Measurements from ENCODE around the gene NGEF. TPM values are rescaled to one million over a fixed set of nuclear protein-coding genes. Genes with fewer than 3 reads are reported as not detected.

NGEF gene
- total RNA-seq, 2 experiments from 2014 or later, result 0.63 TPM; not detected in 1

DNA sequence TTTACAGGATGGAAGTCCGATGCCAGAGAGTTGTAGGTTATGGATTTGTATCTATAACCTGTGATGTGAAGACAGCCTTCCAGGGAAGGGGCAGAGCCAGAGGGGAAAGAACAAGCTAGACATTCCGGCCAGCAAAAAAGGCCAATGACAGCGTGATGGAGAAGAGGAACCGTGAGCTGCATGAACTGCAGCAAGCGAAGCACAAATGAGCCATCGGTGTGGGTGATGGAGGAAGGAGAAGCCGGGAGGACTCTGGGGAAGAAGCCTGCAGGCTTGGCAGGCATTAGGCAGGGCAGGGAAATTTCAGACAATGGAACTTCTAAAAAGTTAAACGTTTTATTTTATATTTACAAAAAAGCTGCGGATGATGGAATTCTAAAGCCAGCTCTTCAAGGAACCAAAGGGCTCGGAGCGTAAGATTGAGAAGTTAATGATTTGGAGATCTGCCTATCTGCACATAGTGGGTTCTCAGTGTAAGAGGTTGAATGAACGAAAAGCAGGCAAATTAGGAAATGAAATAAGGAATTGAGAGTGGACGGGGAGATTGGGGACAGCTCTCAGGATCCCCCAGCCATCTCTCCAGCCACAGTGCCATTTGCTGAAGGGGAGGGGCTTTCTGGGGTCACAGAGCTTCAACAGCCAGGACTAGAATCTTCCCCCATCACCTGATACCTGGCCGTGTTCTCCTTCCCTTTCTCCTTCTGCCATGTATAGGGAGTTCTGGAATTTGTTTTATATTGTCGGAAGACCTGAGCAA lies 28.4 kb downstream of the NGEF start:
- peaks cover 3% of the 10 kb centered on the region for H3K27me3 Mint-ChIP-seq
- TF ChIP-seq, protein P1, sequence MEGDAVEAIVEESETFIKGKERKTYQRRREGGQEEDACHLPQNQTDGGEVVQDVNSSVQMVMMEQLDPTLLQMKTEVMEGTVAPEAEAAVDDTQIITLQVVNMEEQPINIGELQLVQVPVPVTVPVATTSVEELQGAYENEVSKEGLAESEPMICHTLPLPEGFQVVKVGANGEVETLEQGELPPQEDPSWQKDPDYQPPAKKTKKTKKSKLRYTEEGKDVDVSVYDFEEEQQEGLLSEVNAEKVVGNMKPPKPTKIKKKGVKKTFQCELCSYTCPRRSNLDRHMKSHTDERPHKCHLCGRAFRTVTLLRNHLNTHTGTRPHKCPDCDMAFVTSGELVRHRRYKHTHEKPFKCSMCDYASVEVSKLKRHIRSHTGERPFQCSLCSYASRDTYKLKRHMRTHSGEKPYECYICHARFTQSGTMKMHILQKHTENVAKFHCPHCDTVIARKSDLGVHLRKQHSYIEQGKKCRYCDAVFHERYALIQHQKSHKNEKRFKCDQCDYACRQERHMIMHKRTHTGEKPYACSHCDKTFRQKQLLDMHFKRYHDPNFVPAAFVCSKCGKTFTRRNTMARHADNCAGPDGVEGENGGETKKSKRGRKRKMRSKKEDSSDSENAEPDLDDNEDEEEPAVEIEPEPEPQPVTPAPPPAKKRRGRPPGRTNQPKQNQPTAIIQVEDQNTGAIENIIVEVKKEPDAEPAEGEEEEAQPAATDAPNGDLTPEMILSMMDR (IDR thresholded peaks at IDR 0.05), result no peak
- H3K9me3 Mint-ChIP-seq, result peaks cover 4% of the 10 kb centered on the region
- H3K36me3 Mint-ChIP-seq (ENCODE audit: low read depth), result no peaks in the 10 kb centered on the region
- no peak for ATAC-seq
- no peaks in the 10 kb centered on the region for H3K4me1 Mint-ChIP-seq (ENCODE audit: low read depth)
- no peak for DNase-seq
- no peak overlapping the region for H3K4me3 Mint-ChIP-seq
- ChIA-PET POLR2A (no interaction called here), CTCF (interaction anchor here (0.9 to 1.2 kb wide), 2 partner anchors 70 to 267 kb away, joined by 3 read pairs; partner anchors contain the start of gene ATG16L1)
- intact Hi-C loops (cut with micrococcal nuclease), result no loop called here
- no peak overlapping the region for H3K27ac Mint-ChIP-seq

DNA sequence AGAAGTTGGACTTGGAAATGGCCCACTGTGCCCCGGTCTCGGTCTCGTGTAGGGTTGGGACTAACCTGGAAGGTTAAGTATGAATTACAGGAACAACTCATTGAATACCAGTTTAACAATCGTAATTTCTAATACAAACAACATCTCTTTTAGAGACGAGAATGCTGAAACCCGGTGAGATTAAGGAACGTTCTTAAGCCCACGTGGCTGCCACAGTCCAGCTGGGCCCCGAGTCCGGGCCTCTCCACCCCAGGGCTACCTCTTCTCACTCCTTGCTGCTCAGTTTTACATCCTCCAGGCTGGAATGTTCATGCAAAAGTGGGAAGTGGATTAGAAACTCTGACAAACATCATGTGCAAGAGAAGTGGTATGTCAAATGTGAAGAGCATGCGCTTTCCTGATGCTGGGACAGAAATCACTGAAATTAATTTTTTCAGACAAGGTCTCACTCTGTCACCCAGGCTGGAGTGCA lies 29.4 kb downstream of the NGEF start:
- Mint-ChIP-seq H3K27ac (no peak overlapping the region), H3K4me3 (no peak overlapping the region), H3K36me3 (ENCODE audit: low read depth) (no peaks in the 10 kb centered on the region), H3K4me1 (ENCODE audit: low read depth) (no peaks in the 10 kb centered on the region), H3K9me3 (peaks cover 4% of the 10 kb centered on the region), H3K27me3 (peaks cover 3% of the 10 kb centered on the region)
- TF ChIP-seq, protein P1 (IDR thresholded peaks at IDR 0.05), result no peak
- ChIA-PET CTCF (interaction anchor here (0.9 kb wide), 1 partner anchor 267 kb away, joined by 3 read pairs; the partner anchor contains the start of gene ATG16L1), POLR2A (no interaction called here)
- intact Hi-C loops (cut with micrococcal nuclease), result no loop called here
- no peak for DNase-seq
- no peak for ATAC-seq

DNA sequence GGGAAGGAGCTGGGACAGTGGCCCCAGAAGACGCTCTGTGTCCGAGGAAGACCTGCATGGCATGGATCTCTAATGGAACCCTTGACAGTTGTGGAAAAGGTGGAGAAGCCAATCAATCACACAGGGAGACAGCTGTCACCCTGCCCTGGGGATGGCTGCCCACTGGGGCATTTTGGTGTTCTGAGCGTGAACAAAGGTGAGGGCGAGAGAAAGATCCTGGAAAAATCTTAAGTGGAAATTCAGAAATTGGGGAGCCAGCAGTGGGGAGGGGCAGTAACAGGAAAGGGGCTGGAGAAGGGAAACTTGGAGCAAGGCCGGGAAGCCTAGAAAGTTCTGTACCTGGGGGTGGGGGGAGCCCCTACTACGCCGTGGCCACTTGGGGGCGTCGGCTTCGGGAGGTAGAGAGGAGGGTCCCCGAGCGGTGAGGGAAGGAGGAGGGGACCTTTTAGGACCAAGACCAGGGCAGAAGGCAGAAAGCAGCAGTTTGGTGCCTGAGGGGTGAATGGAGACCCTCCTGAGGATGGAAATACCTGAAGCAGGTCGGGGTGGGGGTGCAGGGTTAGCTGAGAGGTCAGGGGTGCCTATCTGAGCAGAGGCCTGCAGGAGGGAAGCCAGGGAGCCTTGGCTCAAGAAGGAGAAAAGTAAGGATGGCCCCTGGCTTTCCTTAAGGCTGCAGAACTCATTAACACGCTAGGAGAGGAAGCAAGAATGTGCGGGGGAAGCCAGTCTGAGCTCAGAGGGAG lies 30.0 kb downstream of the NGEF start:
- Mint-ChIP-seq H3K27me3 (peaks cover 2% of the 10 kb centered on the region), H3K36me3 (ENCODE audit: low read depth) (no peaks in the 10 kb centered on the region), H3K4me3 (no peak overlapping the region), H3K27ac (no peak overlapping the region), H3K9me3 (peaks cover 4% of the 10 kb centered on the region), H3K4me1 (ENCODE audit: low read depth) (no peaks in the 10 kb centered on the region)
- ChIA-PET CTCF (no interaction called here), POLR2A (no interaction called here)
- DNase-seq (no peak), ATAC-seq (no peak)
- intact Hi-C loops (cut with micrococcal nuclease), result no loop called here
- TF ChIP-seq, protein P1 (IDR thresholded peaks at IDR 0.05), result no peak

DNA sequence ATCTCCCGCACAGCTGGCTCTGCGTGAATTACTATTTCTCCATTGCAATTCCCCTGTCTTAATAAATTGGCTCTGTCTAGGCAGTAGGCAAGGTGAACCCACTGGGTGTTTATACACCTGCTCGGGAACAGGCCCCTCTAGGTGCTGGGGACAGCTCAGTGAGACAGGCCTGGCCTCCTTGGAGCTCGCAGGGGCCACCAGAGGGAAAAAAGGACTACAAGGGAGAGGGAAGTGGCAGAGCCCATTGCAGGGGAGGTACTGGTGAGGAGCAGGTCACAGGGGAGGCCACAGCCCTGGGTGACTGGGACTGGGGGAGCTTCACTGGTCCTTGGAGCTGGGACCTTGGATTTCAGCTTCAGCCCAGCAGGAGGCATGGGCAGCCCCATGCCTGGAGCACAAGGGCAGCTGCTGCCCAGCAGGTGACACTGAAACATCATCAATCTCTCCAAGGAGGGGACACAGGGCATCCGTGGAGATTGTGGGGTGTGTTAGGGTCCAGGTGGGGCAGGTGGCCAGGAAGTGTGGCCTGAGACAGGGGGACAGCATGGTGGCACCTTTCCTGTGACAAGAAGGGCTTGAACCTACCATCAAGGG lies 31.2 kb downstream of the NGEF start:
- peaks cover 4% of the 10 kb centered on the region for H3K9me3 Mint-ChIP-seq
- TF ChIP-seq, protein P1 (IDR thresholded peaks at IDR 0.05), result no peak
- no peaks in the 10 kb centered on the region for H3K36me3 Mint-ChIP-seq (ENCODE audit: low read depth)
- peaks cover 2% of the 10 kb centered on the region for H3K27me3 Mint-ChIP-seq
- DNase-seq, result no peak
- no peak overlapping the region for H3K27ac Mint-ChIP-seq
- POLR2A ChIA-PET, result no interaction called here
- H3K4me3 Mint-ChIP-seq, result no peak overlapping the region
- no peak for ATAC-seq
- no peaks in the 10 kb centered on the region for H3K4me1 Mint-ChIP-seq (ENCODE audit: low read depth)
- intact Hi-C loops (cut with micrococcal nuclease), result no loop called here
- CTCF ChIA-PET, result no interaction called here
